ENCODE measurements around the gene BBS7.

Gene BBS7

GRCh38 chr4:121869841-121870822 is at the start of gene BBS7:
BBS7 (minus strand) TSS chr4:121870474; CDS start chr4:121870313, 161 bp downstream.
- peak; percentile 47 to 99 (median 95) for DNase-seq

GRCh38 chr4:121913667-121914066 is 43.4 kb upstream of the BBS7 start:
- DNase-seq: no peak

- DNase-seq: no peak
Observed at GRCh38 chr4:121908346-121908745, 38.1 kb upstream of the BBS7 start.

- DNase-seq: peak in 35 of 58 donors; percentile 1 to 55 (median 12)
Observed at GRCh38 chr4:121900132-121900983, 30.1 kb upstream of the BBS7 start.

- no peak for DNase-seq
Observed at GRCh38 chr4:121898150-121898549, 27.9 kb upstream of the BBS7 start.

- DNase-seq: no peak
Observed at GRCh38 chr4:121888134-121888533, 17.9 kb upstream of the BBS7 start.

GRCh38 chr4:121885115-121885514 is 14.8 kb upstream of the BBS7 start:
- no peak for DNase-seq

GRCh38 chr4:121881158-121881557 is 10.9 kb upstream of the BBS7 start:
- DNase-seq: no peak

- DNase-seq: no peak
Observed at GRCh38 chr4:121879135-121879534, 8.9 kb upstream of the BBS7 start.

GRCh38 chr4:121877041-121877773 is 6.9 kb upstream of the BBS7 start:
- no peak for DNase-seq

GRCh38 chr4:121876070-121876469 is 5.8 kb upstream of the BBS7 start:
- no peak for DNase-seq

GRCh38 chr4:121875652-121876051 is 5.4 kb upstream of the BBS7 start:
- DNase-seq: no peak

- DNase-seq: no peak
Observed at GRCh38 chr4:121873604-121874003, 3.3 kb upstream of the BBS7 start.

- DNase-seq: no peak
Observed at GRCh38 chr4:121863799-121864198, 6.5 kb downstream of the BBS7 start.

- DNase-seq: no peak
Observed at GRCh38 chr4:121861426-121861825, 8.8 kb downstream of the BBS7 start.

- no peak for DNase-seq
Observed at GRCh38 chr4:121860121-121860520, 10.2 kb downstream of the BBS7 start.

GRCh38 chr4:121851354-121851753 is 18.9 kb downstream of the BBS7 start:
- no peak for DNase-seq

- DNase-seq: no peak
Observed at GRCh38 chr4:121846662-121847061, 23.6 kb downstream of the BBS7 start.

- peak in 12 of 58 donors; percentile 2 to 53 (median 18) for DNase-seq
Observed at GRCh38 chr4:121842862-121843261, 27.4 kb downstream of the BBS7 start.

- no peak for DNase-seq
Observed at GRCh38 chr4:121838136-121838535, 32.1 kb downstream of the BBS7 start.

GRCh38 chr4:121829511-121829910 is 40.8 kb downstream of the BBS7 start:
- DNase-seq: no peak

Data from anterior cingulate cortex (tissue), 58 donors.